Mesenchymal stem cell (in vitro differentiated cells and primary cell): ENCODE results near the gene PIAS4.
"Not testable (repeated sequence)": the region's sequence is repeated elsewhere in the genome, so short reads cannot be mapped to it uniquely, and the experiment has no call there.

Source experiments
- DNase-seq: peaks from one replicate; pipeline ENCODE4 v3.0.0-alpha.2; 2013
- H2AFZ ChIP-seq: one replicate; pipeline ENCODE4 v1.6.1; 2013; ENCODE audit warnings: low read depth, mild to moderate bottlenecking, control low read depth, inconsistent platforms, low read length, moderate library complexity
- H2AK5ac ChIP-seq: 2 replicates; pipeline ENCODE4 v1.6.1; 2013; ENCODE audit warnings: low read length, moderate library complexity, mild to moderate bottlenecking, inconsistent platforms; ENCODE audit not compliant: severe bottlenecking
- H2BK120ac ChIP-seq: one replicate; pipeline ENCODE4 v1.6.1; 2013; ENCODE audit warnings: low read depth, mild to moderate bottlenecking, inconsistent platforms, low read length, moderate library complexity
- H2BK12ac ChIP-seq, 2 experiments: one replicate each; pipeline ENCODE4 v1.6.1; 2013; ENCODE audit warnings: inconsistent platforms in 2 of 2, low read length in 2 of 2, mild to moderate bottlenecking in 2 of 2, moderate library complexity in 2 of 2, control low read depth in 1 of 2
- H2BK15ac ChIP-seq: one replicate; pipeline ENCODE4 v1.6.1; 2013; ENCODE audit warnings: mild to moderate bottlenecking, low read depth, inconsistent platforms; ENCODE audit not compliant: poor library complexity, severe bottlenecking
- H2BK5ac ChIP-seq: 2 replicates; pipeline ENCODE4 v1.6.1; 2013; ENCODE audit warnings: low read depth, mild to moderate bottlenecking, low read length, control low read depth, inconsistent platforms; ENCODE audit not compliant: poor library complexity, severe bottlenecking
- H3K14ac ChIP-seq, 2 experiments: one replicate each; pipeline ENCODE4 v1.6.1; 2013; ENCODE audit warnings: inconsistent platforms in 2 of 2, low read length in 2 of 2, control low read depth in 1 of 2, mild to moderate bottlenecking in 1 of 2, moderate library complexity in 1 of 2
- H3K18ac ChIP-seq, 2 experiments: one replicate each; pipeline ENCODE4 v1.6.1; 2013; ENCODE audit warnings: inconsistent platforms in 2 of 2, low read length in 2 of 2, control low read depth in 1 of 2, low read depth in 1 of 2, mild to moderate bottlenecking in 1 of 2
- H3K23ac ChIP-seq, 2 experiments: one replicate each; pipeline ENCODE4 v1.6.1; 2013; ENCODE audit warnings: inconsistent platforms in 2 of 2, low read length in 2 of 2, mild to moderate bottlenecking in 2 of 2, moderate library complexity in 2 of 2, control low read depth in 1 of 2
- H3K27ac ChIP-seq: 2 replicates; pipeline ENCODE4 v1.5.1; 2013; ENCODE audit warnings: mild to moderate bottlenecking, moderate library complexity, low read length, control low read depth, inconsistent platforms; ENCODE audit not compliant: poor library complexity, severe bottlenecking
- H3K27me3 ChIP-seq, 2 experiments: 2 replicates each; pipeline versions ENCODE4 v1.6.1 to v1.7.0; 2013; ENCODE audit warnings: low read length in 2 of 2, mild to moderate bottlenecking in 2 of 2, moderate library complexity in 2 of 2, control low read depth in 1 of 2, inconsistent platforms in 1 of 2; ENCODE audit not compliant: control insufficient read depth in 1 of 2, insufficient read depth in 1 of 2
- H3K36me3 ChIP-seq, 2 experiments: 2 replicates each; pipeline versions ENCODE4 v1.6.1 to v1.7.0; 2013; ENCODE audit warnings: low read length in 2 of 2, control low read depth in 1 of 2, inconsistent platforms in 1 of 2, low read depth in 1 of 2, mild to moderate bottlenecking in 1 of 2; ENCODE audit not compliant: insufficient read depth in 2 of 2, control insufficient read depth in 1 of 2
- H3K4ac ChIP-seq, 2 experiments: one replicate each; pipeline ENCODE4 v1.6.1; 2013; ENCODE audit warnings: inconsistent platforms in 2 of 2, low read length in 2 of 2, mild to moderate bottlenecking in 2 of 2, moderate library complexity in 2 of 2, control low read depth in 1 of 2, low read depth in 1 of 2
- H3K4me1 ChIP-seq: 2 replicates; pipeline ENCODE4 v1.6.1; 2013; ENCODE audit warnings: low read depth, low read length, control low read depth; ENCODE audit not compliant: control insufficient read depth, insufficient read depth
- H3K4me2 ChIP-seq: 2 replicates; pipeline ENCODE4 v1.6.1; 2013; ENCODE audit warnings: low read length, mild to moderate bottlenecking, inconsistent platforms; ENCODE audit not compliant: poor library complexity, severe bottlenecking
- H3K4me3 ChIP-seq, 2 experiments: 2 replicates each; pipeline versions ENCODE4 v1.5.1 to v1.7.0; 2013; ENCODE audit warnings: low read length in 2 of 2, mild to moderate bottlenecking in 2 of 2, control low read depth in 1 of 2, low read depth in 1 of 2; ENCODE audit not compliant: insufficient read depth in 1 of 2
- H3K79me1 ChIP-seq: replicated peaks from 2 replicates; pipeline ENCODE4 v1.6.1; 2013; ENCODE audit warnings: mild to moderate bottlenecking, control low read depth, low read length, inconsistent platforms; ENCODE audit not compliant: poor library complexity, severe bottlenecking
- H3K9ac ChIP-seq: 2 replicates; pipeline ENCODE4 v1.7.0; 2013; ENCODE audit warnings: mild to moderate bottlenecking, low read length, moderate library complexity
- H3K9me3 ChIP-seq: 2 replicates; pipeline ENCODE4 v1.7.0; 2013; ENCODE audit warnings: mild to moderate bottlenecking, low read length; ENCODE audit not compliant: control insufficient read depth
- H4K8ac ChIP-seq: one replicate; pipeline ENCODE4 v1.6.1; 2013; ENCODE audit warnings: inconsistent platforms, mild to moderate bottlenecking, low read length, moderate library complexity
- H4K91ac ChIP-seq: one replicate; pipeline ENCODE4 v1.6.1; 2013; ENCODE audit warnings: mild to moderate bottlenecking, low read length, inconsistent platforms
- WGBS: methylation state at CpG from one replicate; pipeline ENCODE4 v1.1.7; 2013; ENCODE audit warnings: mixed read lengths; 5-methylcytosine and 5-hydroxymethylcytosine counted together

PIAS4 gene

GRCh38 chr19:4009990-4010807 lies 2.7 kb downstream of the PIAS4 start:
- no peak overlapping the region for H2BK5ac ChIP-seq
- no peak overlapping the region for H2AK5ac ChIP-seq
- H2AFZ ChIP-seq, result no peak overlapping the region
- H2BK12ac ChIP-seq, result peak overlapping the region in 1 of 2 experiments; percentile 15
- H2BK120ac ChIP-seq, result no peak overlapping the region
- H2BK15ac ChIP-seq, result no peak overlapping the region
- H3K9me3 ChIP-seq, result no peaks in the 10 kb centered on the region
- peak overlapping the region in 1 of 2 experiments; percentile 35 for H3K23ac ChIP-seq
- WGBS, result 53% methylated on average over 24 of the region's 24 CpGs
- H3K4me1 ChIP-seq, result peaks cover 42% of the 10 kb centered on the region
- H3K36me3 ChIP-seq, result peaks cover 26 to 51% of the 10 kb centered on the region in 2 experiments
- peak overlapping the region; percentile 82 for H3K9ac ChIP-seq
- H3K4me2 ChIP-seq, result no peak overlapping the region
- H3K4me3 ChIP-seq, result peak overlapping the region in 1 of 2 experiments; percentile 14
- H4K8ac ChIP-seq, result no peak overlapping the region
- H3K14ac ChIP-seq, result no peak overlapping the region
- peak; percentile 72 for DNase-seq
- H4K91ac ChIP-seq, result no peak overlapping the region
- H3K18ac ChIP-seq, result peak overlapping the region in 1 of 2 experiments; percentile 26
- H3K27me3 ChIP-seq, result no peaks in the 10 kb centered on the region
- no peak overlapping the region for H3K27ac ChIP-seq
- no peak overlapping the region for H3K4ac ChIP-seq
- peaks cover 40% of the 10 kb centered on the region for H3K79me1 ChIP-seq

DNA sequence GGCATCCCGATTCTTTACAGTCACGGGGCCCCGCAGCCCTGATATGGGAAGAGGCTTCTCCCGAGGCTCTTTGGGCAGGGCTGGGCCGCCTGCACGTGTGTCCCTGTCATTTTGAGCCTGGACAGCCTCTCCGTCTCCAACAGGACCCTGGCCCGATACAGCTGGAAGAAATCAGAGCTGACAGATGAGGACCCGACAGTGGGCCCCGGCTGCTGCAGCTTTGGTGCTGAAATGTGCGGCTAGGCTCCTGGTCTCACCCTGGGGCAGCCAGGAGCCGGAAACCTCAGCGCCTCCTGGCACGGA lies 3.2 kb downstream of the PIAS4 start:
- WGBS, result 55% methylated on average over 13 of the region's 14 CpGs
- H2AK5ac ChIP-seq, result no peak overlapping the region
- no peak overlapping the region for H3K4me3 ChIP-seq
- H4K91ac ChIP-seq, result no peak overlapping the region
- DNase-seq, result no peak
- no peak overlapping the region for H3K18ac ChIP-seq
- H3K9me3 ChIP-seq, result no peaks in the 10 kb centered on the region
- H2BK12ac ChIP-seq, result peak overlapping the region in 1 of 2 experiments; percentile 15
- peaks cover 47% of the 10 kb centered on the region for H3K4me1 ChIP-seq
- no peak overlapping the region for H3K4ac ChIP-seq
- H2BK120ac ChIP-seq, result no peak overlapping the region
- no peak overlapping the region for H3K23ac ChIP-seq
- no peaks in the 10 kb centered on the region for H3K27me3 ChIP-seq
- H3K4me2 ChIP-seq, result no peak overlapping the region
- no peak overlapping the region for H3K27ac ChIP-seq
- H3K79me1 ChIP-seq, result peaks cover 40% of the 10 kb centered on the region
- H4K8ac ChIP-seq, result no peak overlapping the region
- peaks cover 27 to 57% of the 10 kb centered on the region in 2 experiments for H3K36me3 ChIP-seq
- no peak overlapping the region for H2BK5ac ChIP-seq
- H3K14ac ChIP-seq, result no peak overlapping the region
- H2AFZ ChIP-seq, result no peak overlapping the region
- H3K9ac ChIP-seq, result no peak overlapping the region
- H2BK15ac ChIP-seq, result no peak overlapping the region

GRCh38 chr19:4011430-4011829 lies 3.9 kb downstream of the PIAS4 start:
- Histone ChIP-seq H3K79me1 (peaks cover 42% of the 10 kb centered on the region), H3K36me3 (peaks cover 31 to 64% of the 10 kb centered on the region in 2 experiments), H2BK12ac (peak overlapping the region in 1 of 2 experiments; percentile 17), H3K4me1 (peaks cover 53% of the 10 kb centered on the region)
- not testable (repeated sequence) for H3K9me3 ChIP-seq, H2BK5ac ChIP-seq, H3K27me3 ChIP-seq, H3K14ac ChIP-seq, H4K8ac ChIP-seq, H2BK15ac ChIP-seq, H4K91ac ChIP-seq, H3K4ac ChIP-seq, H3K23ac ChIP-seq, H3K4me3 ChIP-seq, H2AFZ ChIP-seq, DNase-seq, H3K4me2 ChIP-seq, H2BK120ac ChIP-seq, H3K18ac ChIP-seq, H2AK5ac ChIP-seq, H3K27ac ChIP-seq, H3K9ac ChIP-seq
- WGBS, result 88% methylated on average over 6 of the region's 6 CpGs

DNA sequence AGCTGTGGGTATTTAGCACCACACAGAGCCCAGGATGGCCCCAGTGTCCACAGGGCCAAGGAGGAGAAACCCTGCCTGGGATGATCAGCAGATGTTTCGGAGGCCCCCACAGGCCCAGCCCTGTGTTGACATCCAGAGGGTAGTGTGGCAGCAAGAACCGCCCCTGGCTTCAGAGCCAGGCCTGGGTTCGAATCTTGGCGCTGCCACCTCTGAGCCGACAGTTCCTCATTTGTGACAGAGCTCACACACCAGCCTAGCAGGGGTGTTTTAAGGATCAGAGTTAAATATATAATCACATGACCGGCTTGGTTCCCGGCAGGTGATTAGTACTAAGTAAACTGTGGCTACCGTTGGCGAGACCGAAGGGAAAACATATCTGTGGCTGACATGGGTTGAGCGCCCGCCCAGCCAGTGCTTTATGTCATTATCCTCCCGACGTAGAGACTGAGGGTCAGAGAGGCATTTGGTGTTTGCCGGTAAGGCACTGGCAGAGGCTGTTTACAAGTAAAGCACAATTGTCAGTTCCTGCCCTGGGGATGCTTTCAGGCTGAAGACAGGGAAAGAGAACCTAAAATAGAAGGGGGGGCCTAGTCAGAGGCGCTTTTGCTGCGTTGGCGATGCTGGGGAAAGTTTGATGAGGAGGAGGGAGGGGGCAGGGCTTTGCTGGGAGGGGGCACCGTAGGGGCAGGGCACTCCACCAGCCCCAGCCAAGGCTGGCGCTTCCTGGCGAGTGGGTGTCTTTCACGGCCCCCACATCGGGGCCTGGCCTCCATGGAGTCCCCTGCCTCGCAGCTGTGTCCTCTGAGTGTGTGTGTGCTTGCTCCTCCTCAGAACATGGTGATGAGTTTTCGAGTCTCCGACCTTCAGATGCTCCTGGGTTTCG lies 4.8 kb downstream of the PIAS4 start:
- no peak overlapping the region for H3K18ac ChIP-seq
- no peak overlapping the region for H4K91ac ChIP-seq
- no peaks in the 10 kb centered on the region for H3K9me3 ChIP-seq
- H3K4me1 ChIP-seq, result peaks cover 59% of the 10 kb centered on the region
- no peak overlapping the region for H2BK120ac ChIP-seq
- no peak overlapping the region for H2AK5ac ChIP-seq
- no peak overlapping the region for H3K4me3 ChIP-seq
- no peaks in the 10 kb centered on the region for H3K27me3 ChIP-seq
- no peak overlapping the region for H4K8ac ChIP-seq
- peaks cover 44% of the 10 kb centered on the region for H3K79me1 ChIP-seq
- H3K4me2 ChIP-seq, result no peak overlapping the region
- H2BK15ac ChIP-seq, result no peak overlapping the region
- no peak overlapping the region for H2AFZ ChIP-seq
- 95% methylated on average over 27 of the region's 27 CpGs for WGBS
- no peak overlapping the region for H3K27ac ChIP-seq
- no peak overlapping the region for H3K14ac ChIP-seq
- no peak overlapping the region for H2BK5ac ChIP-seq
- H3K23ac ChIP-seq, result no peak overlapping the region
- no peak for DNase-seq
- H2BK12ac ChIP-seq, result no peak overlapping the region
- H3K9ac ChIP-seq, result no peak overlapping the region
- H3K4ac ChIP-seq, result no peak overlapping the region
- peaks cover 32 to 73% of the 10 kb centered on the region in 2 experiments for H3K36me3 ChIP-seq
